Activated T-cell treated with anti-CD3 and anti-CD28 coated beads, Interleukin-2, amount 50 U/mL, for 48 hours (primary cell): Measurements from ENCODE around the gene SLC9B1.
"Not testable (repeated sequence)": the region's sequence is repeated elsewhere in the genome, so short reads cannot be mapped to it uniquely, and the experiment has no call there.

Experiments used
- DNase-seq, 2 experiments: peaks; one replicate each; pipeline ENCODE4 v3.0.0-alpha.2; 2020

The SLC9B1 gene

GRCh38 chr4:102871772-102872171 lies 147.7 kb downstream of the SLC9B1 start:
- DNase-seq, result no peak

GRCh38 chr4:102869569-102870197 lies 149.8 kb downstream of the SLC9B1 start:
- no peak for DNase-seq

- DNase-seq, result peak; percentile 93 to 95
These were observed 150.5 kb downstream of the SLC9B1 start, which contains the start of gene CISD2 for GRCh38 chr4:102868781-102869568. Gene CISD2 (plus strand): TSS chr4:102868992. CDS start chr4:102869085, 93 bp downstream.

GRCh38 chr4:102868153-102868780 lies 151.2 kb downstream of the SLC9B1 start:
- peak; percentile 61 to 62 for DNase-seq

GRCh38 chr4:102867278-102868152 lies 152.0 kb downstream of the SLC9B1 start:
- no peak for DNase-seq

GRCh38 chr4:102865327-102865726 lies 154.2 kb downstream of the SLC9B1 start:
- DNase-seq, result not testable (repeated sequence)

GRCh38 chr4:102862747-102863146 lies 156.8 kb downstream of the SLC9B1 start:
- no peak for DNase-seq

- DNase-seq, result no peak
These were observed 157.5 kb downstream of the SLC9B1 start for GRCh38 chr4:102862016-102862415.

- no peak for DNase-seq
These were observed 158.7 kb downstream of the SLC9B1 start for GRCh38 chr4:102860611-102861324.

GRCh38 chr4:102858828-102859464 lies 160.6 kb downstream of the SLC9B1 start:
- no peak for DNase-seq
